LNCAP (cell line): Measurements from ENCODE around the gene SLX4IP.

Experiments used
- TF ChIP-seq, protein P1 (sequence below): fragments of 450-650 bp; IDR thresholded peaks from 2 replicates; pipeline ENCODE4 v1.5.1; 2017; ENCODE audit warnings: mild to moderate bottlenecking

SLX4IP gene

DNA sequence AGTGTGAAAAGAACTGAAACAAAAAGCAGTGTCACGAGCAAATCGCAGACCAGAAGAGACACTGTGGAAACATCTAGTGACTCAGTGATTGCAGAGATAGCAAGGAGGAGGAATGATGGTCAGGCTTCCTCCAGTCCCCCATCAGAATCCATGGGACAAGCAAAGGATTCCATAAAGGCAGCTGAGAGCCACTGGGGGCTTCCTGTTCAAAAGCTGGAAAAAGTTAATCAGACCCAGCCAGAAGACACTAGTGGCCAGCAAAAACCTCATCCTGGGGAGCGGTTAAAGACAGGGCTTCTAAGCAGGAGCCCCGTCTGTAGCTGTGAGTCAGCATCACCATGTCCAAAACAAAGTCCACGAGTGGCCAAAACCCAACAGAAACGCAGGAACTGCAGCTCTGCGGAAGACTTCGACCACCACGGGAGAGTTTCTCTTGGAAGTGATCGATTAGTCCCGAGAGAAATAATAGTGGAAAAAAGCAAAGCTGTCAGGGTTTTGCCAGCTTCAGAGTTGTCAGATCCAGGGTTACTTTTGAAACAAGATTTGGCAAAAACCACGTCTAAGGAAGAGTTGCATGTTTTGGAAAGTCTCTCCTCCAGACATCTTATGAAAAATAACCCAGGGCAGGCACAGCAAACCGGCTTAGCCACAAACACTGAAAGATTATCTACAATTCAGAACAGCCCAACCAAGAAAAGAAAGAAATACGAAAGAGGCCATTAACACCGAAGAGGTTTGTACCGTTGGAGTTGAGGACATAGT lies 187.7 kb downstream of the SLX4IP start:
- TF ChIP-seq, protein P1, sequence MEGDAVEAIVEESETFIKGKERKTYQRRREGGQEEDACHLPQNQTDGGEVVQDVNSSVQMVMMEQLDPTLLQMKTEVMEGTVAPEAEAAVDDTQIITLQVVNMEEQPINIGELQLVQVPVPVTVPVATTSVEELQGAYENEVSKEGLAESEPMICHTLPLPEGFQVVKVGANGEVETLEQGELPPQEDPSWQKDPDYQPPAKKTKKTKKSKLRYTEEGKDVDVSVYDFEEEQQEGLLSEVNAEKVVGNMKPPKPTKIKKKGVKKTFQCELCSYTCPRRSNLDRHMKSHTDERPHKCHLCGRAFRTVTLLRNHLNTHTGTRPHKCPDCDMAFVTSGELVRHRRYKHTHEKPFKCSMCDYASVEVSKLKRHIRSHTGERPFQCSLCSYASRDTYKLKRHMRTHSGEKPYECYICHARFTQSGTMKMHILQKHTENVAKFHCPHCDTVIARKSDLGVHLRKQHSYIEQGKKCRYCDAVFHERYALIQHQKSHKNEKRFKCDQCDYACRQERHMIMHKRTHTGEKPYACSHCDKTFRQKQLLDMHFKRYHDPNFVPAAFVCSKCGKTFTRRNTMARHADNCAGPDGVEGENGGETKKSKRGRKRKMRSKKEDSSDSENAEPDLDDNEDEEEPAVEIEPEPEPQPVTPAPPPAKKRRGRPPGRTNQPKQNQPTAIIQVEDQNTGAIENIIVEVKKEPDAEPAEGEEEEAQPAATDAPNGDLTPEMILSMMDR = no peak

DNA sequence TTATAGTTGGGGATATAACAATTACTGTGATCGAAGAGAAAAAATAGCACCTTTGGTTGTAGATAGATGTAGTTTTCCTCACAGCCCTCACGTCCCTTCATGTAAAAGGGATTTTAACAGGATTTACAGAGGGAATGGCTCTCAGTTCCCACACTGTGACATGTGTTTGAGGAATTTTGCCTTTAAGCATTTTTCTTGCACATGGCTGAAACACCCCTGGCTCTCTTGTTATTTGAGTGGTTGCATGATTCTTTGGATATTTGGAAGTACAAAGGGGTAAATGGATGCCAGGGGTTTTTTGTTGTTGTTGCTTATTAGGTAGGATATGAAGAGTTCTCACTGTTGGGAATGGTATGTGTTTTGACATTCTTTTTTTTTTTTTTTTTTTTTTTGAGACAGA lies 190.5 kb downstream of the SLX4IP start:
- TF ChIP-seq, protein P1 = no peak

DNA sequence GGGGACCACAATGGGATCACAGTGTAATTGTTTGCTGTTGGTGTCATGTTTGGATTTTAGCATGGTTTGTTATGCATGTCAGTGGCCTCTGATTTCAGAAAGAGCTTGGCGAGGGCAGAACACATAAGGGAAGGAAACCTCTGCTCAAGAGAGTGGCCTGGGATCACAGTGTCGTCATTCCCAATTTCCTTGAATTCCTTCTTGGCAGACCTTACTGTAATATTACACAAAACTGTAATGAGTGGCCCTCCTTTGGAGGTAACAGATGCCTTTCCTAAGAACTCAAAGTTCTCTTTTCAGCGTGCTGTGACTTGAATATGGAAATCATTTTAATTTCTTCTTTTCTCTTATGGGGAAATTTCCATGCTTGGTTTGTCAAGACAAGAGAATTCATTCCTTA lies 191.8 kb downstream of the SLX4IP start:
- TF ChIP-seq, protein P1 = no peak

DNA sequence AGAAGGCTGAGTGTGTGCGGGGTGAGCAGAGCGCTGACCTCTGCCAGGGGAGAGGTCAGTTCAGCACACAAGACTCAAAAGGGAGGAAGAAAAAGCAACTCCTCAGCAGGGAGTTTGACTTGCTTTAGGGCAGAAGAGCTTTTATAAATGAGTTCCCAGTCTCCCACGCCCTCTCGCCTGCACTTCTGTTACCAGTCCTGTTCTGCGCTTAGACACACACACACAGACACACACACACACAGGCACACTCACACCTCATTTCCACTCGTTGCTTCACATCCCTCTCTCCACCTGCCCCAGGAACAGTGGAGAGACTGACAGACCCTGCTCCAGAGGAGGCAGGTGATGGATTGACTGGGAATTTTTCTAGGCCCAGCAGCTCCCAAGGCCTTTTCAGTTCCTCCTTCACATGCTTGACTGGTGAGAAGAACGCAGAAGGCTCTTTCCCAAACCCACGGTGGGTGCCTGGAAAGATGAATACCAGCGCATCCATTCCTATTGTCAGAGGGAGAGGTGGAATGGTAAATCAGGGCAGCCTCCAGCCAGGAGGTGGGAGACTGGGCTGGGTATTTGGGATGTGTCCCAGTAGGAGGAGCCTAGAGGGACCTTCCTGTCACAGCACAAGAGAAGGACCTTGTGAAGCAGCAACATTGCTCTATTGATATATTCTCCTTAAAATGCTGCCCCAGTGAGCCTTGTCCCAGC lies 195.0 kb downstream of the SLX4IP start:
- TF ChIP-seq, protein P1 = no peak

DNA sequence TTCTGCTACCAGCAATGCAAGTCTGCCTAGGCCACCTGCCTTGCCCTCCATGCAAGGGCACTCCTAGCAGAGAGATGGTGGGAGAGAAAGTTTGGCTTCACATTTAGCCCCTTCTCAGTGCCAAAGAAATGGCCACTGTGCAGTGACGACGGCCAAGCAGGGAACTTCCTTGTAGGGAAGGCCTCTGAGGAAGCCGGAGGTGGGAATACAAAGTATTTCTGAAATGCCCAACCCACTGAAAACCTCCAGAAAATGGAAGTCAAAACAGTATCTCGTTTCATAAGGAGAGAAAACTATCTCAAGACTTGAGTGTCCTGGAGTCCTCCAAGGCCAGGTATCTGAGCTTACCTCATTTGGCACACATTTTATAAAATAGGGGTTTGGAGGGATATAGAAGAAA lies 196.0 kb downstream of the SLX4IP start:
- TF ChIP-seq, protein P1 = no peak

DNA sequence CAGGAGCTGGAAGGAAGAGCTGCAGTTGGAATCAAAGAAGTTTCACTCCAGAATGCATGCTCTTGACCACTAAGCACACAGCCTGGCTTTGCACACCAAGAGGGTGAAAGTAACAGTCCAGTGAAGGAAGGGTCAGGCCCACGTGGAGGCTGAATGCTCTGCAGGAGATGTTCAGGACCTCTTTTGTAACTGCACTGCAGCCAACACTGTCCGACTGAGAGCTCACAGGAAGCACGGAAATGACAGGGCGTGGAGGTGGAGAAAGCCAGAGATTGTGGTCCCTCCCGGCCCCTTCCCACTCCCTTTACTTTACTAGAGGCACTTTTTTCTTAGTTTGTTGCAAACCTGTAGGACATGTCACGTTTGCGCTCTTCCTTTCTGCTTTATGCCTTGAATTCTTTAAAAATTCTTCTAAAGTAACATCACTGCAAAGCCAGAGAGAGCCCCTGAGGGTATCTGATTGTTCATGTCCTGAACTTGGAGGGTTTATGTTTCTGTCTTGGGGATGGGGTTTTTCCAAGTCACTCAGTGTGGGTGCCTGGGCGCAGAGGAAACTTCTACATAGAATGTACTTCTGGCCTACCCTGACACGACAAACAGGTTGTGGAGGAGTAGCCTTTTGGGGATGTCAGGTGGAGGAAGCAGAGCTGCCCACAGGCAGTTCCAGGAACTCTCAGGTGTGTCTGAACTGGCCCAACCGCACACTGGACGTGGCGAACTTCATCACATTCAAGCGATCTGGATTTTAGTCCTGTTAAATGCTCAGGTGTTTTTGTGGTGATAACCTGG lies 197.8 kb downstream of the SLX4IP start:
- TF ChIP-seq, protein P1 = no peak

DNA sequence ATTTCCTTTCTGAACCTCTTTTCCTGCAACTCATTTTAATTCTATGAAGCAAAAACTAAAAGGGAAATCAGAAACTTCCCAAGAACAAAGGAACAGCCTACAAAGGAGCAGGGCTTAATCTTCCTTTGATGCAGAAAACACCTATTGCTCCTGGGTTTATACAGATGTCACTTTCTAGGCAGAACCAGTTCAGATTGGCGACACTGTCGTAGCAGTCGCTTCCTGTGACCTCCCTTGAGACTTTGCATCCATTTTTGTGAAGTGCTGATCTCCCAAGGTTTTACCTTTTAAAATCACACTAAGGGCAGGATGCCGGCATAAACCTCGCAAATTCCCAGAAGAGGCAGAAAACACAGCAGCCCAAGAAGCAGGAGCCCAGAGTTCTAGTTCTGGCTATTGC lies 198.6 kb downstream of the SLX4IP start:
- TF ChIP-seq, protein P1 = no peak
